ENCODE data around the gene HDAC5. TPM values are rescaled to one million over a fixed set of nuclear protein-coding genes. Genes with fewer than 3 reads are reported as not detected.

The HDAC5 gene
- total RNA-seq, 2 donors from 2014 or later, result 71.2 to 145 TPM

DNA sequence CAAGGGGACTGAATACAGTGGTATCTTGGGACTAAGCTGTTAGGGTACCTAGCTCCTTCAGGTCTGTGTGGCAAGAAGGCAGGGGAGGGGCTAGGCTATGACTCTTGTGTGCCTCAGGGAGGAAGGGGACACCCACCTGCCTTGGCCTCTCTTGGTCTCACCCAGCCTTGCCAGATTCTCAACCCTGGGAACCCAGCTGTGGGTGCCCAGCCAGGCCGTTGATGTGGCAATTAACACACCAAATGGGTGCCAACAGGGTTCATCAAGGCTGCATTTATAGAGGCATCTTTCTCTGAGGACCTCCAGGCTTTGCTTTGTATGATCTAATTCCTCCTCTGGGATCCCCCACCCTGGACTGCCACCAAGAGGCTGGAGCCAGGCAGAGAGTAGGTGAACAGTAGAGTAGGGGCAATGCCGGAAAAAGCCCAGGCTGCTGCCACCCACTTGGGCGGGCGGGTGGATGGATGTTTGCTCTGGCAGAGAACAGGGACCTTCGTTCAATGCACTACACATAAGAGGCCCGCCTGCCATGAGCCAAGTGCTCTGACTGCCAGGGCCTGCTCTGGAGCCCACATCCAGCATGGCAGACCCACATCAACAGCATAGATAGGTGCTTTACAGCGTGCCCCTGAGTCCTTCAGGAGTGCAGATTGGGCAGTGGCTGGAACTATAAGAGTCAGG is 43.9 kb upstream of the HDAC5 start:
- no peaks in the 10 kb centered on the region for H3K36me3 ChIP-seq
- intact Hi-C loops (cut with DNase I), result loop anchor here (10.0 kb wide), 1 partner anchor 223 kb away; the partner anchor contains the start of gene PPY
- no peak for DNase-seq (ENCODE audit: low spot score)
- H3K9me3 ChIP-seq, result no peaks in the 10 kb centered on the region
- no peak overlapping the region for H3K27ac ChIP-seq
- H3K4me3 ChIP-seq, result no peak overlapping the region
- WGBS, result 49% methylated on average over 7 of the region's 7 CpGs
- no peak for TF ChIP-seq CTCF (IDR thresholded peaks at IDR 0.05)
- no peak for TF ChIP-seq POLR2AphosphoS5 (IDR thresholded peaks at IDR 0.05)
- no peak for TF ChIP-seq POLR2A (IDR thresholded peaks at IDR 0.05)
- H3K27me3 ChIP-seq (replicated peaks; ENCODE audit: insufficient read depth), result no peaks in the 10 kb centered on the region
- H3K4me1 ChIP-seq (replicated peaks), result peaks cover 3% of the 10 kb centered on the region

DNA sequence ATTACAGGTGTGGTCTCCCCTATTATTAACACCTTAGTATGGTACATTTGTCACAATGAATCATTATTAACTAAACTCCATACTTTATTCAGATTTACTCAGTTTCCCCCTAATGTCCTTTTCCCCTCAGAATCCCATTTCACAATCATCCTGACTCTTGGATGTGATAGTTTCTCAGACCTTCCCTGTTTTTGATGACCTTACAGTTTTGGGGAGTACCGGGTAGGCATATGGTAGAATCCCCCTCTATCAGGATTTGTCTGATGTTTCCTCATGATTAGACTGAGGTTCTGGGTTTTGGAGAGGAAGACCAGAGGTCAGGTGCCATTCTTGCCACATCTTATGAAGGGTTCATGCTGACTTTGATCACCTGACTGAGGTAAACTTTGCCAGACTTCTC is 41.0 kb upstream of the HDAC5 start:
- intact Hi-C loops (cut with DNase I), result loop anchor here (10.0 kb wide), 1 partner anchor 220 kb away; the partner anchor contains the start of gene PPY
- Histone ChIP-seq H3K36me3 (no peaks in the 10 kb centered on the region), H3K9me3 (no peaks in the 10 kb centered on the region), H3K27me3 (replicated peaks; ENCODE audit: insufficient read depth) (no peaks in the 10 kb centered on the region), H3K4me3 (no peak overlapping the region), H3K4me1 (replicated peaks) (no peaks in the 10 kb centered on the region), H3K27ac (no peak overlapping the region)
- WGBS, result 97% methylated on average over 1 of the region's 1 CpG
- DNase-seq (ENCODE audit: low spot score), result no peak
- no peak for TF ChIP-seq POLR2AphosphoS5 (IDR thresholded peaks at IDR 0.05)
- no peak for TF ChIP-seq CTCF (IDR thresholded peaks at IDR 0.05)
- TF ChIP-seq POLR2A (IDR thresholded peaks at IDR 0.05), result no peak

GRCh38 chr17:44159519-44160210 is 36.2 kb upstream of the HDAC5 start:
- no peak overlapping the region for H3K4me3 ChIP-seq
- H3K4me1 ChIP-seq (replicated peaks), result no peaks in the 10 kb centered on the region
- no peaks in the 10 kb centered on the region for H3K36me3 ChIP-seq
- intact Hi-C loops (cut with DNase I), result loop anchor here (10.0 kb wide), 1 partner anchor 215 kb away; the partner anchor contains the start of gene PPY
- TF ChIP-seq POLR2A (IDR thresholded peaks at IDR 0.05), result no peak
- no peak for TF ChIP-seq CTCF (IDR thresholded peaks at IDR 0.05)
- no peak for TF ChIP-seq POLR2AphosphoS5 (IDR thresholded peaks at IDR 0.05)
- WGBS, result 90% methylated on average over 15 of the region's 15 CpGs
- no peaks in the 10 kb centered on the region for H3K27me3 ChIP-seq (replicated peaks; ENCODE audit: insufficient read depth)
- DNase-seq (ENCODE audit: low spot score), result no peak
- no peak overlapping the region for H3K27ac ChIP-seq
- H3K9me3 ChIP-seq, result no peaks in the 10 kb centered on the region

DNA sequence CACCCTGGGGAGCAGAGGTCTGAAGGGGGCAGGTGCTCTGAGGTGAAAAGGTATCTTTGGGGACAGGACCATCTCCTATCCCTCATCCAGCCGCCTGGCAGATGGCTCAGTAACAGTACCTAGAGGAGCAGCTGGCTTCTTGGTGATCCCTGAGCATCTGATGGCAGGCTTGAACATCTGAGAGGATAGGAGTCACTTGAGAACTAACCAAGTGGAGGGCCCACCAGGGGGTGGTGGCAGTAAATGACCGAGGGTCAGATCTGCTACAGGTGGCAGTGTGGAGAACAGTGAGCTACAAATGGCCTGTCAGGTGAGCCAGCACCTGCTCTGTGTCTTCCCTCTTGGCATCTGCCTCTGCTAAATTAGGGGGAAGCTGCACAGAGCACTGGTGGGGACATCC is 32.0 kb upstream of the HDAC5 start:
- no peaks in the 10 kb centered on the region for H3K27me3 ChIP-seq (replicated peaks; ENCODE audit: insufficient read depth)
- no peaks in the 10 kb centered on the region for H3K36me3 ChIP-seq
- H3K27ac ChIP-seq, result no peak overlapping the region
- no peaks in the 10 kb centered on the region for H3K9me3 ChIP-seq
- no peaks in the 10 kb centered on the region for H3K4me1 ChIP-seq (replicated peaks)
- H3K4me3 ChIP-seq, result no peak overlapping the region
- DNase-seq (ENCODE audit: low spot score), result no peak
- TF ChIP-seq CTCF (IDR thresholded peaks at IDR 0.05) (no peak), POLR2AphosphoS5 (IDR thresholded peaks at IDR 0.05) (no peak), POLR2A (IDR thresholded peaks at IDR 0.05) (no peak)
- intact Hi-C loops (cut with DNase I), result no loop called here
- 63% methylated on average over 2 of the region's 2 CpGs for WGBS

Measured in prostate gland (tissue), 2 donors.